Activated naive CD4-positive, alpha-beta T cell treated with anti-CD3 and anti-CD28 coated beads, Interleukin-2, amount 50 U/mL, for 24 hours (primary cell): ENCODE data around the gene DCAF5.

Experiments used
- H3K27ac Mint-ChIP-seq: one replicate; pipeline ENCODE4 v1.8.0; 2021; ENCODE audit warnings: mild to moderate bottlenecking, mixed read lengths
- H3K27me3 Mint-ChIP-seq: one replicate; pipeline ENCODE4 v1.8.0; 2021; ENCODE audit warnings: mixed read lengths
- H3K36me3 Mint-ChIP-seq: one replicate; pipeline ENCODE4 v1.8.0; 2021; ENCODE audit warnings: mixed read lengths
- H3K4me1 Mint-ChIP-seq: one replicate; pipeline ENCODE4 v1.8.0; 2021; ENCODE audit warnings: mixed read lengths
- H3K4me3 Mint-ChIP-seq: one replicate; pipeline ENCODE4 v1.8.0; 2021; ENCODE audit warnings: mild to moderate bottlenecking, mixed read lengths
- H3K9me3 Mint-ChIP-seq: one replicate; pipeline ENCODE4 v1.8.0; 2021; ENCODE audit warnings: mixed read lengths

Gene DCAF5

DNA sequence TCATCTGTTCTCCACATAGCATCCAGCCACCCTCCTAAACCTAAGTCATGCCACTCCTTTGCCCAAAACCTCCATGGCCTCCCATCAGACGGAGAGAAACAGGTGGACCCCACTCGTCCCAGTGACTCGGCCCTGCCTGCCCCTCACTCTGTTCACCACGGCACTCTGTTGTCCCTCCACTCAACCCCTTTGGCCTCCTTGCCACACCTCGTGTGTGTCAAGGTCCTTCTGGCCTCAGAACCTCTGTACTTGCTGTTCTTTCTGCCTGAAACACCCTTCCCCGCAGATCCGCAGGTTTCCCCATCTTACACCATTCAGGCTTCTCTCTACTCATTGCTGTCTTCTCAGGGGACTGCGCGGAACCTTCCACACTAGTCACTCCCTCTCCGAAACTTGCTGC lies 149.3 kb downstream of the DCAF5 start:
- no peak overlapping the region for H3K4me3 Mint-ChIP-seq
- H3K4me1 Mint-ChIP-seq: peaks cover 10% of the 10 kb centered on the region
- no peak overlapping the region for H3K27ac Mint-ChIP-seq
- no peaks in the 10 kb centered on the region for H3K27me3 Mint-ChIP-seq
- no peaks in the 10 kb centered on the region for H3K9me3 Mint-ChIP-seq
- H3K36me3 Mint-ChIP-seq: no peaks in the 10 kb centered on the region

DNA sequence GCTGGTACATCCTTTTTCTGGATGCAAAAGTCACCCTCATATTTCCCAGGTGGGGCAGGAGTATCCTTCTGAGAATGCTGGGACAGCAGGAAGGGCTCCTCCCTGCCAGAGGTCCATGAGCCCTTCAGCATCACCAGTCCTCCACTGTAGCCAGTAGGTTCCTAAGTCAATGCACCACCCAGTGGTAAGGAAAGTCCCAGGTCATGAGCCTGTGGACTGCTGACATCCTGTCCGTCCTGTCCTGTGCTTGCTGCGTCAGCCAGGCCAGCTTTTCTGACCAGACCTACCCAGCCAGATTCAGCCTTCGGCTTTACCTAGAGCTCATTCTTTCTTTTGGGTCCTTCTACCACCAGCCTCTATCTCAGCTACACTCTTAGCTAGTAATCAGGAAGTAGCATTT lies 150.8 kb downstream of the DCAF5 start:
- no peaks in the 10 kb centered on the region for H3K9me3 Mint-ChIP-seq
- no peak overlapping the region for H3K4me3 Mint-ChIP-seq
- H3K27ac Mint-ChIP-seq: no peak overlapping the region

DNA sequence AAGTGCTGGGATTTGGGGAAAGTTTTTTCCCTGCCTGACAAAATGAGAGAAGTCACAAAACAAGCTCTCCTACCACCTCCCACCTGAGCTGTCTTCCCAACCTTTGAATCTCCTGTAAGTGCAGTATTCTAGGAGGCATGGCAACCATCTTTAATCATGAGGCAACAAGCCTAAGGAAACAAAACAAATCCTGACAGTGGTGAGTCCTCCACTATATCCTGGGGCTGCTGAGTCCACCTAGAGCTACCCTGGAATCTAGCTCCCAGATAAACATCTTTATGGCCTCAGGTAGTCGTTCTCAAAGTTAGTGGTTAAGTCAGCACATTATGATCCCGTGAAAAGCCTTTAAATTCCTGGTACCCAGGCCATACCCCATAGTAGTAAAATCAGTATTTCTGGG lies 151.5 kb downstream of the DCAF5 start:
- Mint-ChIP-seq H3K4me3 (no peak overlapping the region), H3K27ac (no peak overlapping the region), H3K27me3 (no peaks in the 10 kb centered on the region), H3K9me3 (no peaks in the 10 kb centered on the region), H3K4me1 (peaks cover 15% of the 10 kb centered on the region), H3K36me3 (no peaks in the 10 kb centered on the region)

More for the DNA sequence above, 150.8 kb downstream of the DCAF5 start:
- Mint-ChIP-seq H3K36me3 (no peaks in the 10 kb centered on the region), H3K27me3 (no peaks in the 10 kb centered on the region), H3K4me1 (peaks cover 15% of the 10 kb centered on the region)
